ENCODE results near the gene GRAMD1B.

Gene GRAMD1B

DNA sequence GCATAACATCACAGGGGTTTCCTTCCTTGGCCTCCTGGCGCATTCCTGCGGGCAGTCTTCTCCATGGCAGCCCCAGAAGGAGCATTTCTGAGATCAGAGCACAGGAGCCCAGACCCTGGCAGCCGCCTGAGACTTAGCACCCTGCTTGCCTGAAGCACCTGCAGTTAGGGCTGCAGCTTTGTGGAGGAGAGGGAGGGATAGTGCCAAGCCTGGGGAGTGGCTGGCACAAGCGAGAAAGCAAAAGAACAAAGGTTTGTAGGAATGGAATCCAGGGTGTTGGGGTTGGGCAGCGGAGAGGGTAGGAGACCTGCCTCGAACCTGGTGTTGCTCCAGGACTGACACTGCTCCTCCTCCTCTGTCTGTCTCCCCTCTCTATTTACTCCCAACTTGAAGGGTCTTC lies 157.5 kb downstream of the GRAMD1B start:
- TF ChIP-seq, protein P1, sequence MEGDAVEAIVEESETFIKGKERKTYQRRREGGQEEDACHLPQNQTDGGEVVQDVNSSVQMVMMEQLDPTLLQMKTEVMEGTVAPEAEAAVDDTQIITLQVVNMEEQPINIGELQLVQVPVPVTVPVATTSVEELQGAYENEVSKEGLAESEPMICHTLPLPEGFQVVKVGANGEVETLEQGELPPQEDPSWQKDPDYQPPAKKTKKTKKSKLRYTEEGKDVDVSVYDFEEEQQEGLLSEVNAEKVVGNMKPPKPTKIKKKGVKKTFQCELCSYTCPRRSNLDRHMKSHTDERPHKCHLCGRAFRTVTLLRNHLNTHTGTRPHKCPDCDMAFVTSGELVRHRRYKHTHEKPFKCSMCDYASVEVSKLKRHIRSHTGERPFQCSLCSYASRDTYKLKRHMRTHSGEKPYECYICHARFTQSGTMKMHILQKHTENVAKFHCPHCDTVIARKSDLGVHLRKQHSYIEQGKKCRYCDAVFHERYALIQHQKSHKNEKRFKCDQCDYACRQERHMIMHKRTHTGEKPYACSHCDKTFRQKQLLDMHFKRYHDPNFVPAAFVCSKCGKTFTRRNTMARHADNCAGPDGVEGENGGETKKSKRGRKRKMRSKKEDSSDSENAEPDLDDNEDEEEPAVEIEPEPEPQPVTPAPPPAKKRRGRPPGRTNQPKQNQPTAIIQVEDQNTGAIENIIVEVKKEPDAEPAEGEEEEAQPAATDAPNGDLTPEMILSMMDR (IDR thresholded peaks at IDR 0.05; ENCODE audit: insufficient read depth, missing control alignments) = no peak
- no peak for FAIRE-seq
- no peak for DNase-seq (ENCODE audit: insufficient read length, low spot score)

GRCh38 chr11:123588117-123588863 lies 158.2 kb downstream of the GRAMD1B start:
- TF ChIP-seq, protein P1 (IDR thresholded peaks at IDR 0.05; ENCODE audit: insufficient read depth, missing control alignments) = no peak
- no peak for FAIRE-seq
- no peak for DNase-seq (ENCODE audit: insufficient read length, low spot score)

GRCh38 chr11:123588864-123589262 lies 158.8 kb downstream of the GRAMD1B start:
- DNase-seq (ENCODE audit: insufficient read length, low spot score) (no peak), FAIRE-seq (no peak)
- TF ChIP-seq, protein P1 (IDR thresholded peaks at IDR 0.05; ENCODE audit: insufficient read depth, missing control alignments) = no peak

DNA sequence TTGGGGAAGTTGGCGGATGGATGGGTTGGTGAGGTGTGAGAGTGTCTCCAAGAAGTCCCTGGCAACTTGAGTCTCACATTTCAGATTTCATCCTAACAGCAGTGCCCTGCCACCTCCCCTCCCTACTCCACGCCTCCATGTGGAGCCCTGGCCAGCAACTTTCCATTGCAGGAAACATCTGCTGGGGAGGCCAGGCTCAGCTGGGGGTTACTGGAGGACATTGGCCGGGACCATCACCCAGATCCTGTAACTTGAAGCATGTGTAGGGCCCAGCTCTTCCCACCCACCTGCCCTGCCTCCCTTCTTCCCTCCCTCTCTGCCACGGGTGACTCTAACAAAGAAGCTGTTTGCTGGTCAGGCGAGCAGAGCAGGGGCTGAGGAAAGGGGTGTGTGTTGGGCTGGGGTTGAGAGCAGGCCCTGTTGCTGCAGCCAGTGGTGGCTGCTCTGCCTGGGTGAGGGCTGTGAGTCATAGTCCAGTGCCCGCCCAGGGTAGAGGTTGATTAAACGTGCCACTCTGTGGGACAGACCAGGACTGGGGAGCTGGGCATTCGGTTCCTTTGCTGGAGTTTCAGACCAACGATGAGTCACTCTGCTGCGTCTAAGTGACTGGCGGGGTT lies 160.3 kb downstream of the GRAMD1B start:
- DNase-seq (ENCODE audit: insufficient read length, low spot score) (no peak), FAIRE-seq (no peak)
- TF ChIP-seq, protein P1 (IDR thresholded peaks at IDR 0.05; ENCODE audit: insufficient read depth, missing control alignments) = no peak

GRCh38 chr11:123593570-123593969 lies 163.5 kb downstream of the GRAMD1B start:
- DNase-seq (ENCODE audit: insufficient read length, low spot score) = no peak
- FAIRE-seq = no peak
- TF ChIP-seq, protein P1 (IDR thresholded peaks at IDR 0.05; ENCODE audit: insufficient read depth, missing control alignments) = no peak

GRCh38 chr11:123594188-123594901 lies 164.3 kb downstream of the GRAMD1B start:
- FAIRE-seq (no peak), DNase-seq (ENCODE audit: insufficient read length, low spot score) (no peak)
- TF ChIP-seq, protein P1 (IDR thresholded peaks at IDR 0.05; ENCODE audit: insufficient read depth, missing control alignments) = no peak

Data from D721Med (cell line).